Activated CD4-positive, alpha-beta memory T cell treated with anti-CD3 and anti-CD28 coated beads, Interleukin-2, amount 10 ng/mL, durations not matched to agents 7 days and 5 days (primary cell): ENCODE results near the gene VPS52. TPM values are rescaled to one million over a fixed set of nuclear protein-coding genes. Genes with fewer than 3 reads are reported as not detected.

Experiments
- CTCF ChIA-PET: fragments of 350-600 bp; sonication (Branson Sonifier 250); formaldehyde crosslinking; loops from one replicate; lab custom pipeline; 2021; ENCODE audit warnings: antibody characterized with exemption, inconsistent platforms; lab: Charles Lee
- POLR2A ChIA-PET: fragments of 350-600 bp; sonication (Branson Sonifier 250); formaldehyde crosslinking; loops from one replicate; lab custom pipeline; 2021; ENCODE audit warnings: antibody characterized with exemption; lab: Charles Lee
- DNase-seq: peaks from one replicate; pipeline ENCODE4 v3.0.0-alpha.2; 2020
- H3K27ac Mint-ChIP-seq: one replicate; pipeline ENCODE4 v1.8.0; 2021; ENCODE audit warnings: mild to moderate bottlenecking, mixed read lengths
- H3K27me3 Mint-ChIP-seq: one replicate; pipeline ENCODE4 v1.8.0; 2021; ENCODE audit warnings: mixed read lengths
- H3K36me3 Mint-ChIP-seq: one replicate; pipeline ENCODE4 v1.8.0; 2021; ENCODE audit warnings: low read depth, mixed read lengths
- H3K4me1 Mint-ChIP-seq: one replicate; pipeline ENCODE4 v1.8.0; 2021; ENCODE audit warnings: mixed read lengths
- H3K4me3 Mint-ChIP-seq: one replicate; pipeline ENCODE4 v1.8.0; 2021; ENCODE audit warnings: mild to moderate bottlenecking, mixed read lengths
- H3K9me3 Mint-ChIP-seq: one replicate; pipeline ENCODE4 v1.8.0; 2021; ENCODE audit warnings: mixed read lengths
- total RNA-seq, 2 experiments: library from RNA; stranded (reverse); gene quantifications; one replicate each; pipeline ENCODE4 v1.2.3, GENCODE V29; 2021

Gene VPS52
- total RNA-seq, 2 experiments from 2014 or later: 53.1 to 59.7 TPM

DNA sequence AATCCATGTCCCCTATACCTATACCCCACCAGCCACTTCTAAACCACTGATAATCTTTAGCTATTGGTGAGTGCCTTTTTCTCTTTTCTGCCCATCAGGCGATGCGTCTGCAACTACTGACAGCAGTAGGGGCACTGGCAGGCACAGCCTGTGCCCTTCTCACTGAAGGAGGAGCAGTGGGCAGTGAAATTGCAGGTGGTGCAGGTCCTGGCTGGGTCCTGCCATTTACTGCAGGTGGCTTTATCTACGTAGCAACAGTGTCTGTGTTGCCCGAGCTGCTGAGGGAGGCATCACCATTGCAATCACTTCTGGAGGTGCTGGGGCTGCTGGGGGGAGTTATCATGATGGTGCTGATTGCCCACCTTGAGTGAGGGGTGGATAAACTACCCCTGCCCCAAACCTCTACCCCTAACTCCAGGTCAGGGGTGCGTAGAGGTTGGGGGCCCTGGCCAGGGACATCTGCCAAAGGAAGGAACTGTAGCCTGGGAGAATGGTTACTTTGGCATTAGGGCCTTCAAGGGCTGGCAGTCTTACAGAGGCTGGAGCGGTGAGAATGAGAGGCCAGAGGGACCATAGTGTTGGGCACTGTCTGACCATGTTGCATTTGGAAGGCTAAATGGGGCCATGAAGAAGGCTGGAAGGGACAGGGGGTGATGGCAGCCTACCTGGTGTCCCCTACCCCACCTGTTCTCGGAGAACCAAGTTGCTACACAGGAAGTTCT is 68.1 kb downstream of the VPS52 start:
- Mint-ChIP-seq H3K4me1 (peaks cover 69% of the 10 kb centered on the region), H3K27ac (peak overlapping the region; percentile 64), H3K4me3 (peak overlapping the region; percentile 99), H3K27me3 (no peaks in the 10 kb centered on the region), H3K36me3 (peaks cover 40% of the 10 kb centered on the region), H3K9me3 (no peaks in the 10 kb centered on the region)
- ChIA-PET CTCF (no interaction called here), POLR2A (interaction anchor here (1.0 to 1.2 kb wide), 2 partner anchors 20 to 45 kb away, joined by 3 to 4 read pairs; no protein-coding TSS in a partner anchor)
- no peak for DNase-seq

DNA sequence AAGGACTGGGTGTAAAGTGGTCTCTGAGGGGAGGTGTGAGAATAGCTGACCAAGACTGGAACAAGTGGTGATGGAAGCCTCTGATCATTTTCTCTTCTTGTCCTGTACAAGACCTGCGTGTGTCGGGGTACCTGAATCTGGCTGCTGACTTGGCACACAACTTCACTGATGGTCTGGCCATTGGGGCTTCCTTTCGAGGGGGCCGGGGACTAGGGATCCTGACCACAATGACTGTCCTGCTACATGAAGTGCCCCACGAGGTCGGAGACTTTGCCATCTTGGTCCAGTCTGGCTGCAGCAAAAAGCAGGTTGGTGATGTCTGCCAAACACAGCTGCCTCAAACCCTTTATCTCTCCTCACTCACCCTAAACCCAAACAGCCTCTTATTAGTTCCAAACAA is 68.9 kb downstream of the VPS52 start:
- POLR2A ChIA-PET: interaction anchor here (1.0 to 1.2 kb wide), 2 partner anchors 19 to 46 kb away, joined by 3 to 4 read pairs; no protein-coding TSS in a partner anchor
- H3K27me3 Mint-ChIP-seq: no peaks in the 10 kb centered on the region

DNA sequence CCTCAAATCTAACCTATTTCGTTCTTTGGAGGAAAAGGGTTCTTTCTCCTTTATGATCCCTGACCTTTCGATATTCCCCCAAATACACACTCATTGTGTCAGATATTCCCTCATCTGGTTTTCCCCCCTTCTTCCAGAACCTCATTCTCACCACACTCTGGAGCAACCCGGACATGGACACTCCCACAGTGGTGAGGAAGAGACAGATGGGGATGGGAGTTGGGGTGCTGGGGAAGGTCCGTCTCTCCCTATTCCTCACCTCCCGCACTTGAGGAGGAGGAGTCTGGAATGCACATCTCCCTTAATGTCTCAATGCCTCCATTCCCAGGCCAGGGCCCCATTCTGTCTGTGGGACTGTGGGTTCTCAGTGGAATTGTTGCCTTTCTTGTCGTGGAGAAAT is 69.7 kb downstream of the VPS52 start:
- ChIA-PET POLR2A (no interaction called here), CTCF (no interaction called here)
- Mint-ChIP-seq H3K9me3 (no peaks in the 10 kb centered on the region), H3K27me3 (no peaks in the 10 kb centered on the region), H3K4me1 (peaks cover 82% of the 10 kb centered on the region), H3K36me3 (peaks cover 47% of the 10 kb centered on the region), H3K27ac (peak overlapping the region; percentile 95), H3K4me3 (peak overlapping the region; percentile 99)
- no peak for DNase-seq

More for the DNA sequence above, 68.9 kb downstream of the VPS52 start:
- Mint-ChIP-seq H3K27ac (peak overlapping the region; percentile 1), H3K36me3 (peaks cover 40% of the 10 kb centered on the region), H3K4me1 (peaks cover 77% of the 10 kb centered on the region), H3K4me3 (peak overlapping the region; percentile 99), H3K9me3 (no peaks in the 10 kb centered on the region)
- DNase-seq: no peak
- CTCF ChIA-PET: no interaction called here

DNA sequence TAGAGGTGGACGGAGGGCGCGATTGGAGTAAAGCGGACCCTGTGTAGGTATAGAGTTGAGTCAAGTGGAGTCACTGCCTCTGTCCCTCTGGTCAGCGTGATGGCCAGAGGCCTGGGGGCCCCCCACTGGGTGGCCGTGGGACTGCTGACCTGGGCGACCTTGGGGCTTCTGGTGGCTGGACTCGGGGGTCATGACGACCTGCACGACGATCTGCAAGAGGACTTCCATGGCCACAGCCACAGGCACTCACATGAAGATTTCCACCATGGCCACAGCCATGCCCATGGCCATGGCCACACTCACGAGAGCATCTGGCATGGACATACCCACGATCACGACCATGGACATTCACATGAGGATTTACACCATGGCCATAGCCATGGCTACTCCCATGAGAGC is 70.5 kb downstream of the VPS52 start:
- Mint-ChIP-seq H3K4me3 (peak overlapping the region; percentile 99), H3K27ac (peak overlapping the region; percentile 95), H3K36me3 (peaks cover 53% of the 10 kb centered on the region), H3K4me1 (peaks cover 78% of the 10 kb centered on the region), H3K27me3 (no peaks in the 10 kb centered on the region), H3K9me3 (no peaks in the 10 kb centered on the region)
- POLR2A ChIA-PET: interaction anchor here (0.6 kb wide), 1 partner anchor 1036 kb away, joined by 3 read pairs; no protein-coding TSS in a partner anchor
- DNase-seq: no peak
- CTCF ChIA-PET: no interaction called here

Other genes with a start within 250 kb of the VPS52 start
- gene HLA-DPA1, start 198.2 kb downstream of the VPS52 start, total RNA-seq: 100 to 1,000 TPM; 173 to 176 TPM
- gene HLA-DPB1, start 195.9 kb downstream of the VPS52 start, total RNA-seq: 10 to 100 TPM; 89.8 to 95.6 TPM
- gene COL11A2, start 79.4 kb downstream of the VPS52 start, total RNA-seq: under 1 TPM; 0.53 to 0.60 TPM
- 10 to 100 TPM; 44.0 to 45.0 TPM for gene RXRB, start 71.2 kb downstream of the VPS52 start, total RNA-seq
- gene SLC39A7, start 71.0 kb downstream of the VPS52 start, total RNA-seq: 10 to 100 TPM; 52.8 to 53.8 TPM
- 10 to 100 TPM; 11.4 to 13.0 TPM for gene HSD17B8, start 67.2 kb downstream of the VPS52 start, total RNA-seq
- 10 to 100 TPM; 29.7 to 32.1 TPM for gene RING1, start 63.4 kb downstream of the VPS52 start, total RNA-seq
- 1,000 to 10,000 TPM; 2,403 to 2,442 TPM for gene RPS18, start 199 bp upstream of the VPS52 start, total RNA-seq
- 10 to 100 TPM; 25.2 to 26.5 TPM for gene B3GALT4, start 5.2 kb upstream of the VPS52 start, total RNA-seq
- 10 to 100 TPM; 37.5 to 41.7 TPM for gene WDR46, start 17.4 kb upstream of the VPS52 start, total RNA-seq
- 10 to 100 TPM; 63.5 to 65.0 TPM for gene PFDN6, start 17.7 kb upstream of the VPS52 start, total RNA-seq
- gene RGL2, start 27.1 kb upstream of the VPS52 start, total RNA-seq: 10 to 100 TPM; 44.3 to 45.1 TPM
- gene TAPBP, start 42.2 kb upstream of the VPS52 start, total RNA-seq: 100 to 1,000 TPM; 243 to 249 TPM
- 10 to 100 TPM; 16.5 to 18.0 TPM for gene ZBTB22, start 45.9 kb upstream of the VPS52 start, total RNA-seq
- gene DAXX, start 51.1 kb upstream of the VPS52 start, total RNA-seq: 100 to 1,000 TPM in 1 of 2 experiments, 10 to 100 TPM in 1; 95.7 to 103 TPM
- gene KIFC1, start 119.9 kb upstream of the VPS52 start, total RNA-seq: 100 to 1,000 TPM; 125 to 127 TPM
- gene PHF1, start 139.1 kb upstream of the VPS52 start, total RNA-seq: 10 to 100 TPM; 46.4 to 51.4 TPM
- gene CUTA, start 146.2 kb upstream of the VPS52 start, total RNA-seq: 100 to 1,000 TPM; 243 TPM
- 10 to 100 TPM; 35.3 to 39.7 TPM for gene SYNGAP1, start 148.2 kb upstream of the VPS52 start, total RNA-seq
- gene ZBTB9, start 182.7 kb upstream of the VPS52 start, total RNA-seq: 1 to 10 TPM; 6.9 to 7.4 TPM